PC-9 (cell line): Measurements from ENCODE around the gene C4orf51.

ENCODE experiments used
- CTCF ChIP-seq: fragments of 200-600 bp; sonication (generic); conservative IDR thresholded peaks from 2 replicates; pipeline ENCODE4 v1.6.1; 2017; ENCODE audit warnings: mixed run types, antibody characterized with exemption, mild to moderate bottlenecking, moderate library complexity
- EZH2 ChIP-seq: fragments of 200-600 bp; sonication (generic); IDR thresholded peaks from 2 replicates; pipeline ENCODE4 v1.8.0; 2017; ENCODE audit warnings: antibody characterized with exemption, low read depth

GRCh38 chr4:145690610-145691009 is 10.7 kb downstream of the C4orf51 start:
- no peak for TF ChIP-seq CTCF
- no peak for TF ChIP-seq EZH2
